Measurements from ENCODE around the gene FCAR.
"Not testable (repeated sequence)": the region's sequence is repeated elsewhere in the genome, so short reads cannot be mapped to it uniquely, and the experiment has no call there.

FCAR gene

DNA sequence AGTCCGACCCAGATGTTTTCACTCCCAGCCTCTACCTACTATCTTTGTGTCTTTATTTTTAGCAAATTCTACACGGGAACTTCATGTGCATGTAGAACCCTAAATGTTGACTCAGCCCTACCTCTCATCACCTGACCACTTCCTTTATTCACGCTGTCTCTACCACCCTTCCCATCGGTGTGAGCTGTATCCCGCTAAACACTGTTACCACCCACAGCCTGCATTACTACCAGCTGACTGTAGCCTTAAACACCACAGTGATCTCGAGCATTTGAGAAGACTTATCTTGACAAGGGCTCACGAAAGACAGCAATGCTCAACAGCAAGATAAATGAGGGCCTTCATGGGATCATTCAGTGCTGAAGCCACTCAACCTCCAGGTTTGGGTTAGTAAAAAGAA is 47.0 kb downstream of the FCAR start:
- no peak overlapping the region for H3K27ac ChIP-seq
- H3K27me3 ChIP-seq (ENCODE audit: insufficient read depth, low read depth, severe bottlenecking), result peaks cover 62% of the 10 kb centered on the region
- H3K36me3 ChIP-seq, result no peaks in the 10 kb centered on the region
- TF ChIP-seq, protein P1, sequence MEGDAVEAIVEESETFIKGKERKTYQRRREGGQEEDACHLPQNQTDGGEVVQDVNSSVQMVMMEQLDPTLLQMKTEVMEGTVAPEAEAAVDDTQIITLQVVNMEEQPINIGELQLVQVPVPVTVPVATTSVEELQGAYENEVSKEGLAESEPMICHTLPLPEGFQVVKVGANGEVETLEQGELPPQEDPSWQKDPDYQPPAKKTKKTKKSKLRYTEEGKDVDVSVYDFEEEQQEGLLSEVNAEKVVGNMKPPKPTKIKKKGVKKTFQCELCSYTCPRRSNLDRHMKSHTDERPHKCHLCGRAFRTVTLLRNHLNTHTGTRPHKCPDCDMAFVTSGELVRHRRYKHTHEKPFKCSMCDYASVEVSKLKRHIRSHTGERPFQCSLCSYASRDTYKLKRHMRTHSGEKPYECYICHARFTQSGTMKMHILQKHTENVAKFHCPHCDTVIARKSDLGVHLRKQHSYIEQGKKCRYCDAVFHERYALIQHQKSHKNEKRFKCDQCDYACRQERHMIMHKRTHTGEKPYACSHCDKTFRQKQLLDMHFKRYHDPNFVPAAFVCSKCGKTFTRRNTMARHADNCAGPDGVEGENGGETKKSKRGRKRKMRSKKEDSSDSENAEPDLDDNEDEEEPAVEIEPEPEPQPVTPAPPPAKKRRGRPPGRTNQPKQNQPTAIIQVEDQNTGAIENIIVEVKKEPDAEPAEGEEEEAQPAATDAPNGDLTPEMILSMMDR (IDR thresholded peaks at IDR 0.05; ENCODE audit: low read depth, low read length), result no peak
- DNase-seq, result no peak
- H3K9me3 ChIP-seq (ENCODE audit: severe bottlenecking), result no peaks in the 10 kb centered on the region
- H3K4me3 ChIP-seq (ENCODE audit: low read depth, low read length), result no peak overlapping the region

DNA sequence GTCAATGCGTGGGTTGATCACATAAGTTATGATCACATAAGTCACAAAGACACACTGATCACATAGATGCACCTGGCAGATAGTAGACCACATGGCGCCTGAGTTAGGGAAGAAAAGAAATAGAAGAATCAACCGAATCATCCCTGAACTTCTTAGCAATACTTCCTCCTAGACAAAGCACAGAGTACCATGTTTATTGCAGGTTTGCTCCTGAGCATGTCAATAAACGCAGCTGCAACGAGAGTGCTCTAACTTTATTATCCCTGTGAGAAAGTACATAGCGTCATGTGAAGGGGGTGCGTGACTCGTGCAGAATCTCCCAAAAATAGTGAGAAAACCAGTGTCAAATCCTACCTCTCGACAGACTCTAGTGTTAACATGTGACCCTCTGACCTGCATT is 49.2 kb downstream of the FCAR start:
- no peak for DNase-seq
- H3K27me3 ChIP-seq (ENCODE audit: insufficient read depth, low read depth, severe bottlenecking), result peaks cover 57% of the 10 kb centered on the region
- no peak overlapping the region for H3K27ac ChIP-seq
- no peaks in the 10 kb centered on the region for H3K36me3 ChIP-seq
- no peak overlapping the region for H3K4me3 ChIP-seq (ENCODE audit: low read depth, low read length)
- TF ChIP-seq, protein P1 (IDR thresholded peaks at IDR 0.05; ENCODE audit: low read depth, low read length), result no peak
- peaks cover 8% of the 10 kb centered on the region for H3K9me3 ChIP-seq (ENCODE audit: severe bottlenecking)

DNA sequence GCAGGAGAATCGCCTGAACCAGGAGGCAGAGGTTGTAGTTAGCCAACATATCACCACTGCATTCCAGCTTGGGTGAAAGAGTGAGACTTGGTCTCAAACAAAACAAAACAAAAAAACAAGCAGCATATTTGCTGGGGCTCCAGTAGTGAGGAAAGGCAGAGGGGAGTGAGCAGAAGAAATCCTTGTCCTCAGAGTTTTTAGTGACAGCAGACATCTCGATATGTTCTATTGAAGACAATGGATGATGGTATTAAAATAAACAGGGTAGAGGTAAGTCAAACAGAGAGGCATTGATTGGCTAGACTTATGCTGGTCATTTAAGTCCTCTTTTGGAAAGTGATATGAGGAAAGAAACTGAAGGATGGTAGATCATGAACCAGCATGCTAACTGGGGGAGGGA is 54.3 kb downstream of the FCAR start:
- Histone ChIP-seq H3K36me3 (no peaks in the 10 kb centered on the region), H3K27ac (no peak overlapping the region), H3K27me3 (ENCODE audit: insufficient read depth, low read depth, severe bottlenecking) (peaks cover 52% of the 10 kb centered on the region), H3K9me3 (ENCODE audit: severe bottlenecking) (peaks cover 16% of the 10 kb centered on the region), H3K4me3 (ENCODE audit: low read depth, low read length) (no peak overlapping the region)
- TF ChIP-seq, protein P1 (IDR thresholded peaks at IDR 0.05; ENCODE audit: low read depth, low read length), result no peak
- no peak for DNase-seq

DNA sequence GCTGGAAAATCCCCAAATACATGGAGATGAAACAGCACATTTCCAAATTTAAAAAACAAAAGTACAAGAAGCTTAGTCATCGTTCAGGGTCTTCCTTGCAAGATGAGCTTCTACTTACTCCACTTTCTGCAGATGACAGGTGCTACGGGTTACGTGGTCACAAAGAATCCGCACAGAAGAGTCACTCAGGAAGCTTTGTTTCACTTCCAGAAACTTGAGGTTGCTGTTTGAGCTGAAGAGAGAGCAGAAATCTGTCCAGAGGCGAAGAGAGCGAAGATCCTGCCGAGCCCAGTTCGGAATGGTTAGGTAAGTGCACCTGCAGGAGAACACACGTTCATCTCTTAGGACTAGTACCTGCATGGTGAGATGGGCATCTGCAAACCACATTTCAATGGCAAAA is 63.9 kb downstream of the FCAR start:
- peaks cover 48% of the 10 kb centered on the region for H3K27me3 ChIP-seq (ENCODE audit: insufficient read depth, low read depth, severe bottlenecking)
- H3K9me3 ChIP-seq (ENCODE audit: severe bottlenecking), result peaks cover 2% of the 10 kb centered on the region
- no peak for DNase-seq
- TF ChIP-seq, protein P1 (IDR thresholded peaks at IDR 0.05; ENCODE audit: low read depth, low read length), result no peak
- no peak overlapping the region for H3K4me3 ChIP-seq (ENCODE audit: low read depth, low read length)
- H3K36me3 ChIP-seq, result no peaks in the 10 kb centered on the region
- H3K27ac ChIP-seq, result no peak overlapping the region

DNA sequence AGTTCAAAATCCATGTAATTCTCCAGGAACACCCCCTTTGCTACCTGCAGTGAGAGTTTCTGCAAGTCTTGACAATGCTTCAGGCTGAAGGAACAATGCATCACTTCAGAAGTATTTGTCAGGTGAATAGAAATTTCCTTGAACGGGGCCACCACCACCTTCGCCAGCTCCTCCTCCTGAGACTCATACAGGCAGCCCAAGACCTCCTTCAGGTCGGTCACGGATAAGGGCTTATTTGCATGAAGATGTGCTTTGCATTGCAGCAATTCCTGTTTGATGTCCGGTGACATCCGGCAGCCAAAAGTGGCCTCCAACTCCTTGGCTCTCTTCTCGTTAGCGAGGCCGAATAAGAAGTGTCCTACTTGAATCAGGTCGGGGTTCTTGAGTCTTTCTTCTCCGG is 64.9 kb downstream of the FCAR start:
- Histone ChIP-seq H3K4me3 (ENCODE audit: low read depth, low read length) (no peak overlapping the region), H3K36me3 (no peaks in the 10 kb centered on the region), H3K27me3 (ENCODE audit: insufficient read depth, low read depth, severe bottlenecking) (peaks cover 42% of the 10 kb centered on the region), H3K9me3 (ENCODE audit: severe bottlenecking) (peaks cover 2% of the 10 kb centered on the region), H3K27ac (no peak overlapping the region)
- DNase-seq, result no peak
- TF ChIP-seq, protein P1 (IDR thresholded peaks at IDR 0.05; ENCODE audit: low read depth, low read length), result no peak

DNA sequence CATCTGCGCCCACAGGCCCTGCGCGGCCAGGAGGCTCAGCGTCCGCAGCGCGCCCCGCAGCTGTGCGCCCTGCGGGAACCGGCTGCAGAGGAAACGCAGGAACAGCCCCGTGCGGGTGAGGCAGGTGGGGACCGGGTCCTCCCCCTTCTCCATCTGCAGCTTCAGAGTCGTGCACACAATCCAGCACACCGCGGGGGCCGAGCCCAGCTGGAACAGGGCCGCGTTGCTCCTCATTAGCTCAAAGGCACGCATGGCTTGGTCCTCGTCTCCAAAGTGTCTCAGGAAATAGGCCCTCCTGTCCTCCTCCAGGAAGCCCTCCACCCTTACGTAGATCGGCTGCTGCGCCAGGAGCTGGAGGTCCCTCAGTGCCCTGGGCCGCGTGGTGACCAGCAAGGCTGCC is 65.5 kb downstream of the FCAR start:
- H3K27me3 ChIP-seq (ENCODE audit: insufficient read depth, low read depth, severe bottlenecking), result peaks cover 37% of the 10 kb centered on the region
- not testable (repeated sequence) for DNase-seq; H3K4me3 ChIP-seq (ENCODE audit: low read depth, low read length); H3K27ac ChIP-seq; H3K36me3 ChIP-seq; H3K9me3 ChIP-seq (ENCODE audit: severe bottlenecking)
